K562 treated with DMSO at 1 percent for 12 hours (cell line): ENCODE results near the gene SLC51A. TPM values are rescaled to one million over a fixed set of nuclear protein-coding genes. Genes with fewer than 3 reads are reported as not detected.

Source experiments
- total RNA-seq: library from RNA; unstranded; fragments of 300-600 nt; gene quantifications from 2 replicates; pipeline ENCODE4 v1.2.3, GENCODE V29; 2022; ENCODE audit not compliant: insufficient read depth

Gene SLC51A
- 2.7 TPM in 1 of 2 replicates, not detected in the other for total RNA-seq

DNA sequence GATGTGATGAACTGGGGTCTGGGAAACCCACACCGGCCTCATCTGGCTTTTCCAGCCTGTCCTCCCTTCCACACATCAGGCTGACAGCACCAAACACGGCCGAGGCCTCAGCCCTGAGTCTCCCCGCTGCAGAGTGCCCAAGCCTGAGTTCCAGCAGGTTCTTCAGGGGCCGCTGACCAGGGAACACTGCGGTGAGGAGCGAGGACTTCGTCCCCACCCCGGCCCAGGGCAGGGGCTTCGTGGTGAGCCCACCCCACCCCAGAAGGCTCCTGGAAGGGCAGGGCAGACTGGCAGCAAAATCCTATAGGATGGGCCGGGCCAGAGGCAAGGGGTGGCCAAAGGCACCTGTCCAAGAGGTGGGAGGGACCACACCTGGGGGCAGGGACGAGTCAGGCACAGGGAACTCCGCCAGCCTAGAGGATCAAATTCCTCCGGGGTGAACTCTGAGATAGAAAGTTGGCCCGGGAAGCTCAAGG, at the start of gene SLC51A:
Gene SLC51A (plus strand): TSS at position 446 of the 476 bp plus-strand sequence. CDS start 179 bp downstream, outside the sequence.

DNA sequence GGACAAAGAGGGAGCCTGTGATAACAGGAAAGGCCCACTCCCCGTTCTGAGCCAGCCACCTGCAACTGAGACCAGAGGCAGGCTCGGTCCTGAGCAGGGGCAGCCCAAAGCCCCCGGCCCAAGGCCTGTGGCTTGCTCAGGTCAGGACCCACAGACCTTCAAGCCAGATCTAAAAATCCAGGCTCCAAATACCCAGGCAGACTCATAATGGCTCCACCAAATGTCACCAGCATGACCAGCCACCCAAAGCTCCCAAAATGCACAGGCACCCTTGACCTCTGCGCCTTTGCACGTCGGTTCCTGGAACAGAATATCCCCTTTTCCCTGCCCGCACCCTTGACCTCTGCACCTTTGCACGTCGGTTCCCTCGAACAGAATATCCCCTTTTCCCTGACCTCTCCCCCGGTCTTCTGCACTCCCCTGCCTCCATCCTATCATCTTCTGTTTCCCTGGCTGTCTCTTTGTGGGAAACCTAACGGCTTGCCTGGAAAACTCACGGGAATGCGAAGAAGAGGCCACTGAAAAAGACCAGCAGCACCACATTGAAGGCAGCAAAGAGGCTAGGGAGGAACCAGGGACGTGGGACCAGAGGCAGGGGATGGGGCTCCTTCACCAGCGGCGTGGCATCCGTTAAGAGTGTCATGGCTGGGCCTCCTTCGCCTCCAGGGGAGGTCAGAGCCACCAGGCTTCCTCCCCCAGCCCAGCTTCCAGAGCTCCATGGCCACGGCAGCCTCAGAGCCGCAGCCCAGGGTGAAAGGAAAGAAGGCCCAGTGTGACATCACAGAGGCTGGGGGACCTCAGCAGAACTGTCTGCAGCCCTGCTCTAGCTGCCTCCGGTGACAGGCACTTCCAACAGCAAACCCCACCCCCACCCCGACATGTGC, 5.4 kb upstream of the SLC51A start, which contains the start of gene ZDHHC19:
Gene ZDHHC19 (minus strand): TSS at position 728 of the 884 bp plus-strand sequence. CDS start 85 bp downstream, at position 643.

Other genes starting within 250 kb of the SLC51A start
- gene TFRC, start 134.4 kb upstream of the SLC51A start, total RNA-seq, result 28.9 and 95.7 TPM in 2 replicates
- gene ZDHHC19, start 5.1 kb upstream of the SLC51A start, total RNA-seq, result 5.2 and 7.7 TPM in 2 replicates
- gene PCYT1A, start 71.2 kb downstream of the SLC51A start, total RNA-seq, result 23.9 and 59.8 TPM in 2 replicates
- 12.3 and 29.8 TPM in 2 replicates for gene DYNLT2B, start 101.7 kb downstream of the SLC51A start, total RNA-seq
- 3.6 and 14.1 TPM in 2 replicates for gene TM4SF19, start 121.9 kb downstream of the SLC51A start, total RNA-seq
- 3.9 and 17.1 TPM in 2 replicates for gene UBXN7, start 215.9 kb downstream of the SLC51A start, total RNA-seq